HepG2 (cell line): Measurements from ENCODE around the gene OPRL1. TPM values are rescaled to one million over a fixed set of nuclear protein-coding genes. Genes with fewer than 3 reads are reported as not detected.
A peak's percentile ranks its signal among the peaks of the same experiment; 100 is the strongest.

Source experiments
- ATAC-seq: fragments of 200-7000 bp; cut with Tn5 transposase; 3 replicates; pipeline ENCODE4 v1.9.1; 2020; ENCODE audit warnings: mild to moderate bottlenecking, moderate library complexity
- BruUV-seq: library from RNA; stranded (reverse); fragments of 400-500 nt; replicated peaks from 2 replicates; lab custom pipeline; 2021; lab: Mats Ljungman, UMichigan
- CTCF ChIA-PET: fragments of 300-600 bp; formaldehyde crosslinking; extraction: SDS; loops from one replicate; lab custom pipeline; 2021; ENCODE audit warnings: low total read pairs, inconsistent platforms, low intra/inter-chr PET ratio; lab: Yijun Ruan, JAX
- POLR2A ChIA-PET: fragments of 350-600 bp; sonication (Branson Sonifier 250); formaldehyde crosslinking; loops from one replicate; lab custom pipeline; 2020; ENCODE audit warnings: antibody characterized with exemption, inconsistent platforms; lab: Yijun Ruan, JAX
- DNase-seq: peaks from one replicate; pipeline ENCODE4 v3.0.0-alpha.2; 2015; ENCODE audit warnings: low spot score
- FAIRE-seq: peaks from 3 replicates; lab custom pipeline; 2011; peaks lifted over from hg19 to GRCh38; lab: Jason Lieb, UNC
- H2AFZ ChIP-seq: one replicate; pipeline ENCODE4 v1.6.1; 2011; ENCODE audit warnings: low read length, inconsistent platforms
- H3K27ac ChIP-seq: fragments of 300-600 bp; 3 replicates; pipeline ENCODE4 v1.8.0; 2011; ENCODE audit warnings: mixed run types, mild to moderate bottlenecking, mixed read lengths, low read length, inconsistent platforms; ENCODE audit not compliant: insufficient read depth; ENCODE audit errors: extremely low read length
- H3K27me3 ChIP-seq, 2 experiments: fragments of 200-600 bp in 1 of 2; 2 replicates in 1 of 2; 3 replicates in 1 of 2; pipeline versions ENCODE4 v1.6.0 to v1.8.0; 2011; ENCODE audit warnings: low read length in 2 of 2, mild to moderate bottlenecking in 2 of 2, moderate library complexity in 2 of 2, inconsistent platforms in 1 of 2; ENCODE audit not compliant: insufficient read depth in 2 of 2, control insufficient read depth in 1 of 2
- H3K36me3 ChIP-seq, 2 experiments: fragments of 200-600 bp in 1 of 2; replicated peaks in 1 of 2; 2 replicates in 1 of 2; 3 replicates in 1 of 2; pipeline versions ENCODE4 v1.5.1 to v1.8.0; 2011; ENCODE audit warnings: low read length in 2 of 2, inconsistent platforms in 1 of 2; ENCODE audit not compliant: insufficient read depth in 2 of 2, control insufficient read depth in 1 of 2
- H3K4me1 ChIP-seq: 2 replicates; pipeline ENCODE4 v1.5.1; 2012; ENCODE audit warnings: low read length, inconsistent platforms; ENCODE audit not compliant: insufficient read depth
- H3K4me2 ChIP-seq: 2 replicates; pipeline ENCODE4 v1.6.0; 2011; ENCODE audit warnings: low read depth, low read length, inconsistent platforms
- H3K4me3 ChIP-seq, 3 experiments: fragments of 200-600 bp in 1 of 3; sonication (generic), shearing (Covaris generic) in 1 of 3; replicated peaks in 1 of 3; 2 replicates each; pipeline ENCODE4 v1.5.1; 2011 to 2016; ENCODE audit warnings: low read length in 3 of 3, inconsistent platforms in 2 of 3, low read depth in 2 of 3, mild to moderate bottlenecking in 2 of 3, control low read depth in 1 of 3, mixed read lengths in 1 of 3; ENCODE audit not compliant: insufficient read depth in 1 of 3
- H3K79me2 ChIP-seq: one replicate; pipeline ENCODE4 v1.6.1; 2011; ENCODE audit warnings: low read length, inconsistent platforms; ENCODE audit not compliant: insufficient read depth
- H3K9ac ChIP-seq: 2 replicates; pipeline ENCODE4 v1.6.0; 2011; ENCODE audit warnings: mild to moderate bottlenecking, low read depth, low read length, inconsistent platforms; ENCODE audit not compliant: insufficient read depth
- H3K9me3 ChIP-seq: 2 replicates; pipeline ENCODE4 v1.5.1; 2012; ENCODE audit warnings: mild to moderate bottlenecking, low read length
- H4K20me1 ChIP-seq: 2 replicates; pipeline ENCODE4 v1.6.0; 2011; ENCODE audit warnings: inconsistent platforms, mild to moderate bottlenecking, low read length, moderate library complexity; ENCODE audit not compliant: insufficient read depth
- DNMT1 ChIP-seq: sonication (generic); formaldehyde crosslinking; IDR thresholded peaks from 2 replicates; pipeline ENCODE4 v1.5.1; 2020; ENCODE audit warnings: mild to moderate bottlenecking, missing genetic modification reagents
- GZF1 ChIP-seq: sonication (generic); formaldehyde crosslinking; IDR thresholded peaks from 2 replicates; pipeline ENCODE4 v1.5.1; 2020; ENCODE audit warnings: mild to moderate bottlenecking, missing genetic modification reagents
- MAFF ChIP-seq: IDR thresholded peaks from 2 replicates; pipeline ENCODE4 v1.6.1; 2011; ENCODE audit warnings: low read depth, low read length, improper control_type of control experiment
- MTA1 ChIP-seq: sonication (generic); formaldehyde crosslinking; IDR thresholded peaks from 2 replicates; pipeline ENCODE4 v1.4.0; 2020; ENCODE audit warnings: missing genetic modification reagents, mild to moderate bottlenecking, borderline replicate concordance
- MYNN ChIP-seq: sonication (generic); formaldehyde crosslinking; IDR thresholded peaks from 2 replicates; pipeline ENCODE4 v1.4.0; 2020; ENCODE audit warnings: mild to moderate bottlenecking, low read depth, missing genetic modification reagents
- REST ChIP-seq, 2 experiments: IDR thresholded peaks; 2 replicates each; pipeline ENCODE4 v1.6.1; 2011 to 2012; ENCODE audit warnings: low read length in 2 of 2, borderline replicate concordance in 1 of 2, low read depth in 1 of 2, mild to moderate bottlenecking in 1 of 2, moderate library complexity in 1 of 2
- ZBTB20 ChIP-seq: sonication (generic); formaldehyde crosslinking; IDR thresholded peaks from 2 replicates; pipeline ENCODE4 v1.8.1; 2023; ENCODE audit warnings: missing genetic modification reagents, low read depth, mild to moderate bottlenecking, borderline replicate concordance
- ZFP82 ChIP-seq: sonication (generic); formaldehyde crosslinking; IDR thresholded peaks from 2 replicates; pipeline ENCODE4 v1.5.1; 2020; ENCODE audit warnings: mild to moderate bottlenecking, missing genetic modification reagents, borderline replicate concordance
- ZNF280D ChIP-seq: sonication (generic); formaldehyde crosslinking; IDR thresholded peaks from 2 replicates; pipeline ENCODE4 v1.5.1; 2020; ENCODE audit warnings: mild to moderate bottlenecking, missing genetic modification reagents
- ZNF335 ChIP-seq: sonication (generic); formaldehyde crosslinking; IDR thresholded peaks from 2 replicates; pipeline ENCODE4 v1.4.0; 2020; ENCODE audit warnings: missing genetic modification reagents
- ZNF337 ChIP-seq: sonication (generic); formaldehyde crosslinking; IDR thresholded peaks from 2 replicates; pipeline ENCODE4 v1.5.1; 2020; ENCODE audit warnings: missing genetic modification reagents, low read depth, mild to moderate bottlenecking, borderline replicate concordance
- ZNF33B ChIP-seq: sonication (generic); formaldehyde crosslinking; IDR thresholded peaks from 2 replicates; pipeline ENCODE4 v1.5.1; 2020; ENCODE audit warnings: mild to moderate bottlenecking, missing genetic modification reagents
- ZNF343 ChIP-seq: sonication (generic); formaldehyde crosslinking; IDR thresholded peaks from 2 replicates; pipeline ENCODE4 v1.4.0; 2020; ENCODE audit warnings: mild to moderate bottlenecking, missing genetic modification reagents
- ZNF350 ChIP-seq: sonication (generic); formaldehyde crosslinking; IDR thresholded peaks from 2 replicates; pipeline ENCODE4 v1.4.0; 2020; ENCODE audit warnings: mild to moderate bottlenecking, low read depth, missing genetic modification reagents, borderline replicate concordance
- WGBS: methylation state at CpG from one replicate; pipeline ENCODE4 v1.1.6; 2017; ENCODE audit warnings: low lambda C conversion rate; 5-methylcytosine and 5-hydroxymethylcytosine counted together
- in situ Hi-C: cut with HindIII; loops from 2 replicates; pipeline ENCODE4 v1.10.0; 2017; ENCODE audit warnings: low pct_unique_long_range_greater_than_20kb; ENCODE audit not compliant: extremely low pct_ligation_motif_present
- intact Hi-C: fragments of 100-400 bp; cut with micrococcal nuclease; formaldehyde crosslinking; loops from one replicate; pipeline ENCODE4 v1.10.0; 2022; ENCODE audit not compliant: unreplicated experiment
- polyA plus RNA-seq, 8 experiments: library from polyadenylated mRNA; depleted of rRNA in 3 of 8; stranded (reverse) in 7 of 8; unstranded in 1 of 8; fragments of >200 nt; fragmentation: Illumina TruSeq in 4 of 8; extraction: Trizol in 4 of 8; gene quantifications; 2 replicates each; pipeline versions ENCODE4 v1.2.1 to v1.2.3, GENCODE V29; 2011 to 2016; ENCODE audit warnings: low read depth in 4 of 8, missing spikeins in 1 of 8, mixed read lengths in 1 of 8; ENCODE audit not compliant: insufficient read depth in 1 of 8
- total RNA-seq, 5 experiments: library from RNA; depleted of rRNA; stranded (reverse); fragments of >200 nt; fragmentation: Illumina TruSeq; extraction: Trizol; gene quantifications; 2 replicates each; pipeline ENCODE4 v1.2.3, GENCODE V29; 2016; ENCODE audit warnings: low read depth in 1 of 5

The OPRL1 gene
- total and polyA plus RNA-seq, 2 of the 13 experiments (the other 11 are each of a cell fraction or from before 2014, with no cell fraction given): 0.35 to 0.71 TPM

DNA sequence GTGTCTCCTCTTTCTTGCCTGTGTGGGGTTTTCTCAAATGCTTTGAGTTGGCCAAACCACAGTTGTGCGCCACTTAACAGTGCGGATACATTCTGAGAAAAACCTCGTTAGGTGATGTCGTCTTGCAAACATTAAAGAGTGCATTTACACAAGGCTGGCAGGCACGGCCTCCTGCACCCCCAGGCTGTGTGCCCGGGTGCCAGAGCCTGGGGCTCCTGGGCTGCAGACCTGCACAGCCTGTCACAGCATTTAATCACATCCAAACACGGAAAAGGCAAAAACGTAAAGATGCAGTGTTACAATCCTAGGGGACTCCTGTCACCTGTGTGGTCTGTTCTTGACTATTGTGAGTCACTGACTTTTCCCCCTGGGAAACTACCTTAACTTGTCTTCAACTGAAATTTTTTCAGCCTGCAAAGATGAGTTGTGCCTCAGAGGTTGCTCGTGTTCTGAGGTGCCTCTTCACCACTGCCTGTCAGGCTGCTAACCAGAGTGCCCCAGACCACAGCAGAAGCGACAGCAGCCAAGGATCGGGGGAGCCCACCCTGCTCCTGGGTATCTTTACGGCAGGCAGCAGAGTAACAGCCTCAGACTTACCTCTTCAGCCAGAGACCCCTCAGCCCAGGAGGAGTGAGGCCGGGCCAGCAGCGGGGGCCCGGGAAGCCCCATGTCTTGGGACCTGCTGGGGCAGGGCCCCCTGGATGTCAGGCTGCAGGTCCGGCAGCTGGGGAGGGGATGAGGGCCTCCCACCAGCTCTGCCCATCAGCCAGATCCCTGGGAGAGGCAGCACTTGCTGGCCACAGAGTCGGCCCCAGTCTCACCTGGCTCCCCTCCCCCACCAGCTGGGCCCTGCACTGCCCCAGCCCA lies 44.6 kb upstream of the OPRL1 start (continued):
- TF ChIP-seq MTA1 (CRISPR knock-in tag): no peak
- TF ChIP-seq ZBTB20: peak; percentile 20; the same call in 1 of the 2 replicates
- TF ChIP-seq MYNN: 0 out of 2 replicates have a peak, but pooled peaks have one; percentile 25
- 0 out of 2 replicates have a peak, but pooled peaks have one; percentile 18 for TF ChIP-seq DNMT1
- TF ChIP-seq ZNF33B (CRISPR knock-in tag): peak; percentile 18
- TF ChIP-seq ZNF337 (CRISPR knock-in tag): peak; percentile 22; the same call in 1 of the 2 replicates

- intact Hi-C loops (loop anchor here (1.0 to 2.0 kb wide), 3 partner anchors 12 to 55 kb away; partner anchors contain the start of gene PRPF6), in situ Hi-C loops (no loop called here)
- Histone ChIP-seq H3K36me3 (peaks cover 18 to 26% of the 10 kb centered on the region in 2 experiments), H3K4me1 (peaks cover 56% of the 10 kb centered on the region), H3K4me2 (peak within 1 kb of the TSS; percentile 92), H3K4me3 (peak within 1 kb of the TSS; percentile 57 to 84 (median 71)), H2AFZ (no peak within 1 kb of the TSS), H4K20me1 (no peaks in the 10 kb centered on the region), H3K79me2 (peaks cover 18% of the 10 kb centered on the region), H3K27ac (peak within 1 kb of the TSS; percentile 82), H3K9ac (peak within 1 kb of the TSS; percentile 82), H3K27me3 (no peaks in the 10 kb centered on the region), H3K9me3 (no peaks in the 10 kb centered on the region)
- ATAC-seq (peak; percentile 72), FAIRE-seq (peak; percentile 80), DNase-seq (peak; percentile 94)
- no TSS peak for BruUV-seq
- POLR2A ChIA-PET: interaction anchor here (0.7 to 10.1 kb wide), 22 partner anchors 8 to 409 kb away, joined by 3 to 252 read pairs (median 4); partner anchors contain the start of genes GMEB2, OPRL1, PCMTD2 and PRPF6
- WGBS: 5% methylated on average over 6 of the region's 10 CpGs
- CTCF ChIA-PET: no interaction called here
- TF ChIP-seq ZNF280D (CRISPR knock-in tag) (peak; percentile 19; the same call in 1 of the 2 replicates), ZNF350 (peak; percentile 90; the same call in 1 of the 2 replicates), ZFP82 (no peak), REST (IDR thresholded peaks at IDR 0.05; ENCODE audit: borderline replicate concordance in 1 of 2, low read depth in 1 of 2, low read length in 2 of 2) (peak in 1 of 2 experiments; percentile 26; a peak in 1 of 4 replicates), ZNF343 (CRISPR knock-in tag) (peak; percentile 90; the same call in 1 of the 2 replicates), ZNF335 (CRISPR knock-in tag) (peak; percentile 83; the same call in 1 of the 2 replicates), MAFF (no peak), GZF1 (CRISPR knock-in tag) (0 out of 2 replicates have a peak, but pooled peaks have one; percentile 13)
Observed at GRCh38 chr20:64035933-64036345, 43.9 kb upstream of the OPRL1 start, which contains the start of gene C20orf204. Gene C20orf204 (plus strand): TSS chr20:64036182. CDS start chr20:64036324, 142 bp downstream.
